ENCODE data around the gene TRAM2. TPM values are rescaled to one million over a fixed set of nuclear protein-coding genes. Genes with fewer than 3 reads are reported as not detected.

TRAM2 gene
- total and polyA plus RNA-seq, 10 of the 15 experiments (the other 5 are each of a cell fraction or from before 2014, with no cell fraction given), result 2.5 to 15.0 (median 11.0) TPM

- Histone ChIP-seq H4K20me1 (ENCODE audit: control insufficient read depth, insufficient read depth) (no peaks in the 10 kb centered on the region), H3K27ac (ENCODE audit: control insufficient read depth, insufficient read depth) (no peak overlapping the region), H3K36me3 (ENCODE audit: control insufficient read depth in 2 of 2, insufficient read depth in 2 of 2, low read length in 1 of 2) (no peaks in the 10 kb centered on the region; a peak in 2 of 4 replicates), H3K4me1 (ENCODE audit: control insufficient read depth, insufficient read depth, low read length) (peaks cover 37% of the 10 kb centered on the region), H3K27me3 (replicated peaks in 1 of 2; ENCODE audit: control insufficient read depth in 2 of 2, insufficient read depth in 2 of 2, low read length in 1 of 2) (no peaks in the 10 kb centered on the region), H3K9me3 (replicated peaks; ENCODE audit: control insufficient read depth, insufficient read depth, low read length) (no peaks in the 10 kb centered on the region), H2AFZ (ENCODE audit: control insufficient read depth, low read depth, low read length) (no peak overlapping the region), H3K4me3 (no peak overlapping the region), H3K9ac (ENCODE audit: control insufficient read depth, insufficient read depth, low read length) (no peak overlapping the region), H3K4me2 (ENCODE audit: control insufficient read depth, insufficient read depth) (no peak overlapping the region), H3K79me2 (ENCODE audit: control insufficient read depth, insufficient read depth, low read length) (peaks cover 61% of the 10 kb centered on the region)
- in situ Hi-C loops (cut with MboI) (loop anchor here (10.0 kb wide), 1 partner anchor 285 kb away; the partner anchor contains the start of gene MCM3), intact Hi-C loops (cut with micrococcal nuclease; ENCODE audit: unreplicated experiment) (no loop called here)
- CTCF ChIA-PET, result interaction anchor here (1.0 to 1.4 kb wide), 2 partner anchors 14 to 21 kb away, joined by 3 to 5 read pairs; no protein-coding TSS in a partner anchor
- TF ChIP-seq PBX3 (IDR thresholded peaks at IDR 0.05; ENCODE audit: insufficient replicate concordance, low read depth, low read length) (no peak), DPF2 (IDR thresholded peaks at IDR 0.05) (no peak), POLR2AphosphoS5 (IDR thresholded peaks at IDR 0.05; ENCODE audit: low read length) (no peak), ZNF274 (IDR thresholded peaks at IDR 0.05; ENCODE audit: insufficient read depth, insufficient read length) (no peak), STAT1 (conservative IDR thresholded peaks at IDR 0.05) (no peak), PAX5 (IDR thresholded peaks at IDR 0.05; ENCODE audit: borderline replicate concordance, low read depth, low read length) (no peak), TBL1XR1 (IDR thresholded peaks at IDR 0.05; ENCODE audit: low read depth, low read length) (no peak), RCOR1 (conservative IDR thresholded peaks at IDR 0.05; ENCODE audit: low read depth, low read length) (no peak), IRF5 (IDR thresholded peaks at IDR 0.05; ENCODE audit: borderline replicate concordance) (no peak), RAD51 (IDR thresholded peaks at IDR 0.05) (no peak), ZNF217 (IDR thresholded peaks at IDR 0.05) (no peak), POLR2AphosphoS2 (IDR thresholded peaks at IDR 0.05; ENCODE audit: low read depth, low read length) (no peak)
- RAD21 ChIA-PET (ENCODE audit: unreplicated experiment), result interaction anchor here (1.2 kb wide), 1 partner anchor 77 kb away, joined by 4 read pairs; no protein-coding TSS in a partner anchor
- SMC1A ChIA-PET (ENCODE audit: uncharacterized antibody, unreplicated experiment), result interaction anchor here (1.3 to 1.5 kb wide), 4 partner anchors 34 to 82 kb away, joined by 3 to 6 read pairs (median 4); no protein-coding TSS in a partner anchor
- FAIRE-seq, result no peak
- POLR2A ChIA-PET, result interaction anchor here (0.7 to 1.5 kb wide), 3 partner anchors 12 to 155 kb away, joined by 3 to 5 read pairs (median 3); no protein-coding TSS in a partner anchor
- BruUV-seq (replicated peaks), result no TSS peak
- no peak for ATAC-seq
- WGBS (ENCODE audit: insufficient coverage, insufficient replicate concordance, low lambda C conversion rate, missing lambda C conversion rate), result 89% methylated on average over 8 of the region's 8 CpGs
- no peak for DNase-seq (ENCODE audit: low read depth, low spot score)
Measured at GRCh38 chr6:52570291-52570700, 6.6 kb downstream of the TRAM2 start.
